Measurements from ENCODE around the gene MDK. TPM values are rescaled to one million over a fixed set of nuclear protein-coding genes. Genes with fewer than 3 reads are reported as not detected.

Gene MDK
- total and polyA plus RNA-seq, 2 of the 13 experiments (the other 11 are each of a cell fraction or from before 2014, with no cell fraction given) = 312 to 407 TPM

DNA sequence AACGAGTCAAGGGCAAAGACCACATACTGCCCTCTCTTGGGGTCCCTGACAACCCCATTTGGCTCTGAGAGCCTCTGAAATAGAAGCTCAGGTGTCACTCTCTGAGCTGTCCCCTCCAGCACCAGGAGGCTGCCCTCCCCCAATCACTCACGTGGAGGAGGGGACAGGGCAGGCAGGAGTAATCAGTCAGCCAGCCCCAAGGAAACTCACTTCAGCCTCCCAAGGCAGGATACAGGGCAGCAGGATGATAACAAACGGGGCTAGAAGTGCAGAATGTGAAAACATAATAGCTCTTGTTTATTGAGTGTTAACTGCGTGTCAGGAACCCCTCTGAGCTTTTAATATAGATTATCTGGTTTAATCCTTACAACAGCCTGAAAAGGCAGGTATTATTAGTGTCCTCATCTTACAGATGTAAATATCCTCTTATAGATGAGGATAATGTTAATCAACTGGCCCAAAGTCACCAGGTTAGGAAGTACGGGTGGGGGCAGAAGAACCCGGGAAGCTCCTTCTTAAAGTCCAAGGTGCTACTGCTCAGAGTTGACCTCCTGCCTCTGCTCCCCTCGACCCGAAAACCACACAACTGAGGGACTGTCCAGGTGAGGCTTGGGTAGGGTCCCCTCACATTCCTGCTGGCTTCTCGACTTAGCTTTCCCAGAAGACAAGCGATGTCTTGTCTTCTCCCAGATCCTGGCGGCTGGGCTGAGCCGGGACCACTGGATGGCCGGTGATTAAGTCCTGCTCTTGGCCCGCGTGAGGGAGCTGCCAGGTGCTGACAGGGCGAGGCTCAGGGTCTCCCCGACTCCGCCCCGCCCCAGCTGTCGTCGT, 7.4 kb downstream of the MDK start (continued):
- TF ChIP-seq, protein P1, sequence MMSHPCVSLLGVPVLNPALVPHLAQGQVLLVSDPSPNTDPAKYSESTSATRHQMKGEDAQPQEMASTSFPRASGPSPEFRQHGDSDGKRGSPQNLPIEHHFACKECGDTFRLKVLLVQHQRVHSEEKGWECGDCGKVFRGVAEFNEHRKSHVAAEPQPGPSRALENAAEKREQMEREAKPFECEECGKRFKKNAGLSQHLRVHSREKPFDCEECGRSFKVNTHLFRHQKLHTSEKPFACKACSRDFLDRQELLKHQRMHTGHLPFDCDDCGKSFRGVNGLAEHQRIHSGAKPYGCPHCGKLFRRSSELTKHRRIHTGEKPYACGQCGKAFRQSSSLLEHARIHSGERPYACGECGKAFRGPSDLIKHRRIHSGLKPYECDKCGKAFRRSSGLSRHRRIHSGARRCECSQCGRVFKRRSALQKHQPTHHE (CRISPR knock-in tag; IDR thresholded peaks at IDR 0.05; ENCODE audit: borderline replicate concordance) = no peak
- TF ChIP-seq NFRKB (IDR thresholded peaks at IDR 0.05) = no peak
- TF ChIP-seq RORA (CRISPR knock-in tag; IDR thresholded peaks at IDR 0.05) = no peak
- 0 out of 2 replicates have a peak, but pooled peaks have one; percentile 21 for TF ChIP-seq MIER2 (CRISPR knock-in tag; IDR thresholded peaks at IDR 0.05)
- TF ChIP-seq, protein P2, sequence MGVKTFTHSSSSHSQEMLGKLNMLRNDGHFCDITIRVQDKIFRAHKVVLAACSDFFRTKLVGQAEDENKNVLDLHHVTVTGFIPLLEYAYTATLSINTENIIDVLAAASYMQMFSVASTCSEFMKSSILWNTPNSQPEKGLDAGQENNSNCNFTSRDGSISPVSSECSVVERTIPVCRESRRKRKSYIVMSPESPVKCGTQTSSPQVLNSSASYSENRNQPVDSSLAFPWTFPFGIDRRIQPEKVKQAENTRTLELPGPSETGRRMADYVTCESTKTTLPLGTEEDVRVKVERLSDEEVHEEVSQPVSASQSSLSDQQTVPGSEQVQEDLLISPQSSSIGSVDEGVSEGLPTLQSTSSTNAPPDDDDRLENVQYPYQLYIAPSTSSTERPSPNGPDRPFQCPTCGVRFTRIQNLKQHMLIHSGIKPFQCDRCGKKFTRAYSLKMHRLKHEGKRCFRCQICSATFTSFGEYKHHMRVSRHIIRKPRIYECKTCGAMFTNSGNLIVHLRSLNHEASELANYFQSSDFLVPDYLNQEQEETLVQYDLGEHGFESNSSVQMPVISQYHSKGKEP (CRISPR knock-in tag; IDR thresholded peaks at IDR 0.05) = no peak

DNA sequence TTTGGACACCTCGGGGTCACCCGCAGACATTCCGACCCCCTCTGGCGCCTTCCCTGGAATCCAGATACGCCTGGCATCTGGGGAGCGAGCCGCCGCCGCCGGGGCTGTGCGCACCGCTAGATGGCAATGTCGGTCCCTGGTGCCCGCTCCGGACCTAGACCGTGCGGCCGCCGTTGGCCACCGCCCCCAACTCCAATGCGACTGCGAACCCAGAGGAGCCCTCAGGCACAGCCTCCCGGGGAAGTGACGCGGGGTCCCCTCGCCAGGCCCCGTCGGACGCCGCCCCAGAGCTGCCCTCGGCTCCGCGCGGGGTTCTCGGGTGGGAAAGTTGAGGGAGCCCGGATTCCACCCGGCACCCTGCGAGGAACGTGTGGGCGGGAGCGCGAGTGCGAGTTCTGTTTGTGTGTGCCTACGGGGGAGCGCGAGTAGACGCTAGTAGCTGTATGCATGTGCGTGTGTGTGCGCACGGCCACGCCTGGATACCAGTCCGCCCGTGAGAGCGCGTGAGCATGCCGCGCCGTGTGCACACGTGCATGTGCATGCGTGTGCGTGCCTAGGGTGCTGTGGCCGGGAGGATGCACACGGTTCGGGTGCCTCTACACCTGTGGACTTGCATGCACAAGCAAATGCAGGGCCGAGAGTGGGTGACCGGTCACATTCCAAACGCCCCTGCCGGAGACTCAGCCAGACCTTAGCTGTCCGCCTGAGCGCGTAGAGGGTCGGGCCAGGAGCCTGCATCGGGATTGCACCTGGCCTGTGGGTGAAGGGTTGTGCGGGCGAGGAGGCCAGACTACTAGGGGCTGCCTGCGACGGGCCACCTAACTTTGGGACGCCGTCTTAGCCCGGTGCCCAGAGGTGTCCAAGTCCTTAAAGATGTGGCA, 8.2 kb downstream of the MDK start:
- 4% methylated on average over 5 of the region's 80 CpGs for WGBS (ENCODE audit: low lambda C conversion rate)
- intact Hi-C loops (cut with micrococcal nuclease; ENCODE audit: unreplicated experiment) = loop anchor here (2.0 kb wide), 1 partner anchor 147 kb away; no protein-coding TSS in a partner anchor
- ATAC-seq (peak; percentile 72), DNase-seq (ENCODE audit: low spot score) (peak; percentile 61), FAIRE-seq (no peak)
- no peak overlapping the region for H3K27ac ChIP-seq (ENCODE audit: extremely low read length, insufficient read depth, low read length)
- peaks cover 15% of the 10 kb centered on the region for H4K20me1 ChIP-seq (ENCODE audit: insufficient read depth, low read length)
- H3K27me3 ChIP-seq (ENCODE audit: control insufficient read depth in 1 of 2, insufficient read depth in 2 of 2, low read length in 2 of 2) = peaks cover 13 to 36% of the 10 kb centered on the region in 2 experiments
- ChIA-PET POLR2A (interaction anchor here (1.0 kb wide), 2 partner anchors 164 to 204 kb away, joined by 3 read pairs; partner anchors contain the start of gene AMBRA1), CTCF (ENCODE audit: low intra/inter-chr PET ratio, low total read pairs) (interaction anchor here (1.1 to 2.4 kb wide), 2 partner anchors 140 to 148 kb away, joined by 3 to 9 read pairs; no protein-coding TSS in a partner anchor)
- H3K36me3 ChIP-seq (replicated peaks in 1 of 2; ENCODE audit: control insufficient read depth in 1 of 2, insufficient read depth in 2 of 2, low read length in 2 of 2) = no peaks in the 10 kb centered on the region
- H3K9ac ChIP-seq (ENCODE audit: insufficient read depth, low read depth, low read length) = 0 out of 2 replicates have a peak overlapping the region, but pooled peaks have one; percentile 33
- H3K9me3 ChIP-seq (ENCODE audit: low read length) = no peaks in the 10 kb centered on the region
- peak overlapping the region; percentile 58 to 82 (median 61) for H3K4me3 ChIP-seq (replicated peaks in 1 of 3; ENCODE audit: insufficient read depth in 1 of 3, low read depth in 2 of 3, low read length in 3 of 3)
- H3K4me1 ChIP-seq (ENCODE audit: insufficient read depth, low read length) = peaks cover 57% of the 10 kb centered on the region
- H3K4me2 ChIP-seq (ENCODE audit: low read depth, low read length) = peak overlapping the region; percentile 97
- in situ Hi-C loops (cut with HindIII; ENCODE audit: extremely low pct_ligation_motif_present, low pct_unique_long_range_greater_than_20kb) = loop anchor here (5.0 kb wide), 1 partner anchor 143 kb away; no protein-coding TSS in a partner anchor
- BruUV-seq (replicated peaks) = no TSS peak
- no peaks in the 10 kb centered on the region for H3K79me2 ChIP-seq (ENCODE audit: insufficient read depth, low read length)
- H2AFZ ChIP-seq (ENCODE audit: low read length) = no peak overlapping the region
- TF ChIP-seq, protein P3, sequence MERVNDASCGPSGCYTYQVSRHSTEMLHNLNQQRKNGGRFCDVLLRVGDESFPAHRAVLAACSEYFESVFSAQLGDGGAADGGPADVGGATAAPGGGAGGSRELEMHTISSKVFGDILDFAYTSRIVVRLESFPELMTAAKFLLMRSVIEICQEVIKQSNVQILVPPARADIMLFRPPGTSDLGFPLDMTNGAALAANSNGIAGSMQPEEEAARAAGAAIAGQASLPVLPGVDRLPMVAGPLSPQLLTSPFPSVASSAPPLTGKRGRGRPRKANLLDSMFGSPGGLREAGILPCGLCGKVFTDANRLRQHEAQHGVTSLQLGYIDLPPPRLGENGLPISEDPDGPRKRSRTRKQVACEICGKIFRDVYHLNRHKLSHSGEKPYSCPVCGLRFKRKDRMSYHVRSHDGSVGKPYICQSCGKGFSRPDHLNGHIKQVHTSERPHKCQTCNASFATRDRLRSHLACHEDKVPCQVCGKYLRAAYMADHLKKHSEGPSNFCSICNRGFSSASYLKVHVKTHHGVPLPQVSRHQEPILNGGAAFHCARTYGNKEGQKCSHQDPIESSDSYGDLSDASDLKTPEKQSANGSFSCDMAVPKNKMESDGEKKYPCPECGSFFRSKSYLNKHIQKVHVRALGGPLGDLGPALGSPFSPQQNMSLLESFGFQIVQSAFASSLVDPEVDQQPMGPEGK (CRISPR knock-in tag; IDR thresholded peaks at IDR 0.05) = peak; percentile 27; the same call in 1 of the 2 replicates
- TF ChIP-seq, protein P4, sequence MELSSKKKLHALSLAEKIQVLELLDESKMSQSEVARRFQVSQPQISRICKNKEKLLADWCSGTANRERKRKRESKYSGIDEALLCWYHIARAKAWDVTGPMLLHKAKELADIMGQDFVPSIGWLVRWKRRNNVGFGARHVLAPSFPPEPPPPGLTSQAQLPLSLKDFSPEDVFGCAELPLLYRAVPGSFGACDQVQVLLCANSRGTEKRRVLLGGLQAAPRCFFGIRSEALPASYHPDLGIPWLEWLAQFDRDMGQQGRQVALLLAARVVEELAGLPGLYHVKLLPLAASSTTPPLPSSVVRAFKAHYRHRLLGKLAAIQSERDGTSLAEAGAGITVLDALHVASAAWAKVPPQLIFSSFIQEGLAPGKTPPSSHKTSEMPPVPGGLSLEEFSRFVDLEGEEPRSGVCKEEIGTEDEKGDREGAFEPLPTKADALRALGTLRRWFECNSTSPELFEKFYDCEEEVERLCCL (CRISPR knock-in tag; IDR thresholded peaks at IDR 0.05; ENCODE audit: borderline replicate concordance) = peak; percentile 5; the same call in 1 of the 2 replicates
- TF ChIP-seq MLLT10 (CRISPR knock-in tag; IDR thresholded peaks at IDR 0.05) = no peak
- no peak for TF ChIP-seq NCOR1 (IDR thresholded peaks at IDR 0.05; ENCODE audit: borderline replicate concordance, low read length)
- 0 out of 2 replicates have a peak, but pooled peaks have one; percentile 41 for TF ChIP-seq ZSCAN21 (CRISPR knock-in tag; IDR thresholded peaks at IDR 0.05; ENCODE audit: borderline replicate concordance)

Data from HepG2 (cell line).